Stimulated activated naive B cell treated with anti-CD40 and anti-IgM and Interleukin-4, amounts not matched to agents 10 μg/mL and 1 μg/mL and 100 μg/mL, for 72 hours (primary cell): Measurements from ENCODE around the gene SLC35F1.
A peak's percentile ranks its signal among the peaks of the same experiment; 100 is the strongest.

Experiments used
- ATAC-seq, 2 donors: fragments of 150-1000 bp; cut with Tn5 transposase; replicated peaks; 2 replicates each; pipeline ENCODE4 v1.10.0; 2021; ENCODE audit warnings: moderate library complexity in 1 of 2
- DNase-seq: peaks from one replicate; pipeline ENCODE4 v3.0.0; 2021
- H3K27ac Mint-ChIP-seq: one replicate; pipeline ENCODE4 v1.8.0; 2022; ENCODE audit warnings: mild to moderate bottlenecking, mixed read lengths
- H3K27me3 Mint-ChIP-seq, 2 donors: one replicate each; pipeline ENCODE4 v1.8.0; 2022; ENCODE audit warnings: mixed read lengths in 2 of 2
- H3K36me3 Mint-ChIP-seq, 2 donors: one replicate each; pipeline ENCODE4 v1.8.0; 2022; ENCODE audit warnings: mixed read lengths in 2 of 2, mild to moderate bottlenecking in 1 of 2
- H3K4me1 Mint-ChIP-seq, 2 donors: one replicate each; pipeline ENCODE4 v1.8.0; 2022; ENCODE audit warnings: mixed read lengths in 2 of 2, mild to moderate bottlenecking in 1 of 2
- H3K4me3 Mint-ChIP-seq, 2 donors: one replicate each; pipeline ENCODE4 v1.8.0; 2022; ENCODE audit warnings: mild to moderate bottlenecking in 2 of 2, mixed read lengths in 2 of 2, moderate library complexity in 1 of 2
- H3K9me3 Mint-ChIP-seq, 2 donors: one replicate each; pipeline ENCODE4 v1.8.0; 2022; ENCODE audit warnings: mixed read lengths in 2 of 2, mild to moderate bottlenecking in 1 of 2

SLC35F1 gene

GRCh38 chr6:118309337-118310093 lies 402.5 kb downstream of the SLC35F1 start:
- no peak for ATAC-seq

GRCh38 chr6:118313208-118313607 lies 406.1 kb downstream of the SLC35F1 start:
- H3K9me3 Mint-ChIP-seq = no peaks in the 10 kb centered on the region
- no peaks in the 10 kb centered on the region for H3K36me3 Mint-ChIP-seq
- H3K4me1 Mint-ChIP-seq = peaks cover 0 to 2% of the 10 kb centered on the region in 2 donors
- no peak overlapping the region for H3K27ac Mint-ChIP-seq
- ATAC-seq = no peak
- DNase-seq = no peak
- no peaks in the 10 kb centered on the region for H3K27me3 Mint-ChIP-seq
- H3K4me3 Mint-ChIP-seq = no peak overlapping the region

More at GRCh38 chr6:118309337-118310093, 402.5 kb downstream of the SLC35F1 start:
- no peaks in the 10 kb centered on the region for H3K9me3 Mint-ChIP-seq
- H3K4me3 Mint-ChIP-seq = no peak overlapping the region
- no peaks in the 10 kb centered on the region for H3K4me1 Mint-ChIP-seq
- H3K36me3 Mint-ChIP-seq = no peaks in the 10 kb centered on the region
- H3K27ac Mint-ChIP-seq = no peak overlapping the region
- no peak for DNase-seq
- no peaks in the 10 kb centered on the region for H3K27me3 Mint-ChIP-seq

- no peaks in the 10 kb centered on the region for H3K9me3 Mint-ChIP-seq
- H3K4me1 Mint-ChIP-seq = peaks cover 0 to 2% of the 10 kb centered on the region in 2 donors
- no peak for DNase-seq
- no peak overlapping the region for H3K4me3 Mint-ChIP-seq
- H3K27ac Mint-ChIP-seq = no peak overlapping the region
- ATAC-seq = no peak
- no peaks in the 10 kb centered on the region for H3K36me3 Mint-ChIP-seq
- H3K27me3 Mint-ChIP-seq = no peaks in the 10 kb centered on the region
Observed at GRCh38 chr6:118313762-118314161, 406.7 kb downstream of the SLC35F1 start.

GRCh38 chr6:118316796-118317384 lies 409.8 kb downstream of the SLC35F1 start:
- DNase-seq (no peak), ATAC-seq (peak; percentile 88 to 92)
- Mint-ChIP-seq H3K4me3 (no peak overlapping the region), H3K36me3 (no peaks in the 10 kb centered on the region), H3K27me3 (no peaks in the 10 kb centered on the region), H3K27ac (no peak overlapping the region), H3K9me3 (no peaks in the 10 kb centered on the region), H3K4me1 (peaks cover 0 to 2% of the 10 kb centered on the region in 2 donors)

GRCh38 chr6:118317581-118318563 lies 410.8 kb downstream of the SLC35F1 start:
- no peaks in the 10 kb centered on the region for H3K9me3 Mint-ChIP-seq
- H3K4me1 Mint-ChIP-seq = peaks cover 0 to 2% of the 10 kb centered on the region in 2 donors
- ATAC-seq (peak; percentile 5 to 6), DNase-seq (no peak)
- H3K27ac Mint-ChIP-seq = no peak overlapping the region
- no peaks in the 10 kb centered on the region for H3K36me3 Mint-ChIP-seq
- H3K4me3 Mint-ChIP-seq = no peak overlapping the region
- no peaks in the 10 kb centered on the region for H3K27me3 Mint-ChIP-seq

DNA sequence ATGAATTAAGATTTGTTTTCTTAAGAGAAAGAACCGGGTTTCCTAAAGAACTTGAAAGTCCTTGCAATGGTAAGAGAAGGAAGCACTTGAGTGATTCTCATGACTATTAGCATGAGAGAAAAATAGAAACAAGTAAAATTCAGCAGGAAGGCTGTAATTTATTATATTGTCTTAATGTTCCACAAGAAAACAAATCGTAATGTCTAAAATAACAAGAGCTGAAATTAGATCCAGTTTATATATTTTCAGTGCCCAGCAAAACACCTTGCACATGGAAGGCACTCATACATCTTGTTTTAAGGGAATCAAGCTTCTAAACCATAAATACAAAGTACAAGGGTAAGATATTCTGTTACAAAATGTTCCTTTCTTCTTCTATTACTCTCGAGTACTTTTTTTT lies 411.6 kb downstream of the SLC35F1 start:
- H3K36me3 Mint-ChIP-seq = no peaks in the 10 kb centered on the region
- H3K27ac Mint-ChIP-seq = no peak overlapping the region
- H3K27me3 Mint-ChIP-seq = no peaks in the 10 kb centered on the region
- peaks cover 0 to 2% of the 10 kb centered on the region in 2 donors for H3K4me1 Mint-ChIP-seq
- ATAC-seq (no peak), DNase-seq (no peak)
- no peak overlapping the region for H3K4me3 Mint-ChIP-seq
- H3K9me3 Mint-ChIP-seq = no peaks in the 10 kb centered on the region

DNA sequence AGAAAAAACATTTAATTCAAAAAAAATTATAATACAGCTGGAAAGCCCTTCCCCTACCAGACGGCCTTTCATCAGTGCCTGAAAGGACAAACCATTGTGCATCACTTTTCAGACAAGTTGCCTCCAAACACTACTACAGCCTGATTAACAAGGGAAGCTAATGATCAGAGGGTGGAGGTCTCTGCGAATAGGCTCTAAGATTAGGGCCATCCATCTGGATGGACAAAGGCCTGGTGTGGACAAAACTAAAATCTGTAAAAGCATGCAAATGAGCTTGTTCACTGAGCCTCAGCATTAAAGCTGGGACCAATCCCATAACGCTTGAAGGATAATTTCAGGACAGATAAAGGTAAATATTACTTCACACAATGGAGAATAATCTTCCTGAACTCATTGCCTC lies 412.4 kb downstream of the SLC35F1 start:
- DNase-seq = no peak
- no peak overlapping the region for H3K4me3 Mint-ChIP-seq

GRCh38 chr6:118319894-118320649 lies 413.0 kb downstream of the SLC35F1 start:
- ATAC-seq (no peak), DNase-seq (no peak)
- H3K9me3 Mint-ChIP-seq = no peaks in the 10 kb centered on the region
- no peaks in the 10 kb centered on the region for H3K27me3 Mint-ChIP-seq
- H3K4me1 Mint-ChIP-seq = peaks cover 0 to 2% of the 10 kb centered on the region in 2 donors
- no peak overlapping the region for H3K27ac Mint-ChIP-seq
- H3K4me3 Mint-ChIP-seq = no peak overlapping the region
- no peaks in the 10 kb centered on the region for H3K36me3 Mint-ChIP-seq

More for the DNA sequence above, 412.4 kb downstream of the SLC35F1 start:
- no peak overlapping the region for H3K27ac Mint-ChIP-seq
- no peaks in the 10 kb centered on the region for H3K9me3 Mint-ChIP-seq
- no peaks in the 10 kb centered on the region for H3K27me3 Mint-ChIP-seq
- no peak for ATAC-seq
- peaks cover 0 to 2% of the 10 kb centered on the region in 2 donors for H3K4me1 Mint-ChIP-seq
- no peaks in the 10 kb centered on the region for H3K36me3 Mint-ChIP-seq

GRCh38 chr6:118320652-118321051 lies 413.6 kb downstream of the SLC35F1 start:
- DNase-seq = no peak
- no peak for ATAC-seq

GRCh38 chr6:118324116-118324515 lies 417.1 kb downstream of the SLC35F1 start:
- H3K27me3 Mint-ChIP-seq = peaks cover 5 to 6% of the 10 kb centered on the region in 2 donors
- DNase-seq = no peak
- no peak for ATAC-seq
- no peaks in the 10 kb centered on the region for H3K4me1 Mint-ChIP-seq
- H3K9me3 Mint-ChIP-seq = no peaks in the 10 kb centered on the region
- no peak overlapping the region for H3K27ac Mint-ChIP-seq
- H3K36me3 Mint-ChIP-seq = no peaks in the 10 kb centered on the region
- H3K4me3 Mint-ChIP-seq = no peak overlapping the region

More at GRCh38 chr6:118320652-118321051, 413.6 kb downstream of the SLC35F1 start:
- peaks cover 4 to 5% of the 10 kb centered on the region in 2 donors for H3K27me3 Mint-ChIP-seq
- no peaks in the 10 kb centered on the region for H3K36me3 Mint-ChIP-seq
- no peak overlapping the region for H3K4me3 Mint-ChIP-seq
- H3K9me3 Mint-ChIP-seq = no peaks in the 10 kb centered on the region
- peaks cover 0 to 2% of the 10 kb centered on the region in 2 donors for H3K4me1 Mint-ChIP-seq
- H3K27ac Mint-ChIP-seq = no peak overlapping the region

DNA sequence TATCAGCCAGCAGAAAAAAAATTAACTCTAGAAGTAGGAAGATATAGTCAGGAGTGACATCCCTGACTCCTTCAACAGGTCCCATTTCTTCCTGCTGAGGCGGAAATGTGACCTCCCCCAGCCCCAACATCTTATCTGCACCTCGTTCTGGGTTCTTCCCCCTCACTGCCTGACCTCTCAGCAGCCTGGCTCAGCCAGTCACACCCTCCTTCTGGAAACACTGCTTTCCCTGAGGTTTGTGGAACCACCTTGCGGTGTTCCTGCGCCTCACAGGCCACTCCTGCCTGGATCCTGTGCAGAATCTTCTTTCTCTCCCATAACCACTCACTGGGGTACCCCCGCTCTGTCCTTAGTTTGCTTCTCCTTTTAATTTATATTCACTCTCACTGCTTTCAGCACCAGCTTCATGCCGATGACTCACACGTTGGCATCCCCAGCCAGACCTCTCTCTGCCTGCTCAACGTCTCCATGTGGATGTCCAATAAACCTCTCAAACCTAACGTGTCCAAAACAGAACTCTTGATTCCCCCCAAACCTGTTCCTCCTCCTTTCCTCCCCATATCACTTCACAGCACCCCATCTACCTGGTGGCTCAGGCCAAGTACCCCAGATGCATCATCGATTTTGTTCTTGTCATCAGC lies 418.3 kb downstream of the SLC35F1 start:
- ATAC-seq = no peak
- H3K27me3 Mint-ChIP-seq = peaks cover 5 to 6% of the 10 kb centered on the region in 2 donors

GRCh38 chr6:118326712-118327111 lies 419.6 kb downstream of the SLC35F1 start:
- Mint-ChIP-seq H3K9me3 (no peaks in the 10 kb centered on the region), H3K4me1 (no peaks in the 10 kb centered on the region), H3K4me3 (no peak overlapping the region), H3K27ac (no peak overlapping the region), H3K36me3 (no peaks in the 10 kb centered on the region), H3K27me3 (peaks cover 5 to 6% of the 10 kb centered on the region in 2 donors)
- DNase-seq (no peak), ATAC-seq (no peak)

More for the DNA sequence above, 418.3 kb downstream of the SLC35F1 start:
- DNase-seq = no peak
- no peak overlapping the region for H3K27ac Mint-ChIP-seq
- no peaks in the 10 kb centered on the region for H3K36me3 Mint-ChIP-seq
- H3K4me1 Mint-ChIP-seq = no peaks in the 10 kb centered on the region
- H3K4me3 Mint-ChIP-seq = no peak overlapping the region
- no peaks in the 10 kb centered on the region for H3K9me3 Mint-ChIP-seq

DNA sequence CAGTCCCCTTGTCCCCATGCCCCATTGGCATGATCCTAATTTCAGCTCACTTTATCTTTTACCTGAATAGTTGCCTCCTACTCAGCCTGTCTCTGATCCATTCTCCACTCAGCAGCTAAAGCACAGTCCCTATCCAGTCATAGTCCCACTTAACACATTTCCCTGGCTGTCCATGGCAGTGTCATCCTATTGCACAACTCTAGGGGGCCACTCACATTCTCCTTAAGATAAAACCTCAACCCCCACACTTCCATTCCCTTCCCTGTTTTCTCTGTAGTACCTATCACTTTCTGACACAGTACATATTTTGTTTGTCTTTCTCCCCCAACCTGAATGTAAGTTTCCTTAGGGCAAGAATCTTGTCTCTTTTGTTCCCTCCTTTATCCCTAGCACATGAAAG lies 420.2 kb downstream of the SLC35F1 start:
- Mint-ChIP-seq H3K4me3 (no peak overlapping the region), H3K4me1 (no peaks in the 10 kb centered on the region)
- DNase-seq = no peak

More for the DNA sequence above, 420.2 kb downstream of the SLC35F1 start:
- no peak for ATAC-seq
- peaks cover 5 to 6% of the 10 kb centered on the region in 2 donors for H3K27me3 Mint-ChIP-seq
- H3K36me3 Mint-ChIP-seq = no peaks in the 10 kb centered on the region
- no peak overlapping the region for H3K27ac Mint-ChIP-seq
- no peaks in the 10 kb centered on the region for H3K9me3 Mint-ChIP-seq
